Amniotic epithelial cell (primary cell): Measurements from ENCODE around the gene AKAP13.
"Not testable (repeated sequence)": the region's sequence is repeated elsewhere in the genome, so short reads cannot be mapped to it uniquely, and the experiment has no call there.

ENCODE experiments used
- DNase-seq: peaks from one replicate; pipeline ENCODE4 v3.0.0-alpha.2; 2010; ENCODE audit warnings: low read depth

AKAP13 gene

GRCh38 chr15:85348048-85348766 is 32.2 kb upstream of the AKAP13 start:
- not testable (repeated sequence) for DNase-seq

DNA sequence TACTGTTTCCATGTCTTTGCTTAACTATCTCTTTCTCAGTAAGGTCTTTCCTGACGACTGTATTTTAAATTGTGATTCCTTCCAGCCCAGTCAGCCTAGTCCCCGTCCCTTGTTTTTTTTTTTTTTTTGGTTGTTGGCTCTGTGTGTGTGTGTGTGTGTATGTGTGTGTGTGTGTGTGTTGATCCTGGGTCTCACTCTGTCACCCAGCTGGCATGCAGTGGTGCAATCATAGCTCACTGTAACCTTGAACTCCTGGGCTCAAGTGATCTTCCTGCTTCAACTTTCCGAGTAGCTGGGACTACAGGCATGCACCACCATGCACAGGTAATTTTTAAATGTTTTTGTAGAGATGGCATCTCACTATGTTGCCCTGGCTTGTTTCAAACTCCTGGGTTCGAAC is 31.3 kb upstream of the AKAP13 start:
- peak; percentile 47 for DNase-seq

DNA sequence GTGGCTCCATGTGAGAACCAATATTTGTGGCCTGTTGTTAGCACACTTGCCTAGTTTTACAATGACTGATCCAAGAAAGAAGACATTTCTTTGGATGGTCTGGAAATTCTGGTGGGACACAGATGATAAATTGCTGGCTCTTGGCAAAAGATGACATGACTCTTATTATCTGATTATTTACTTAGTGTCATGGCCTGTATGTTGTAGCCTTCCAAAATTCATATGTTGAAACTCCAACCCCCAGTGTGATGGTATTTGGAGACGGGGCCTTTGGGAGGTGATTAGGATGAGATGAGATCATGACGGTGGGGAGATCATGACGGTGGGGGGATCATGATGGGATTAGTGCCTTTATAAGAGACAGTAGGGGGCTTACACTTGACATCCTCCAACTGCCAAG is 30.0 kb upstream of the AKAP13 start:
- no peak for DNase-seq

DNA sequence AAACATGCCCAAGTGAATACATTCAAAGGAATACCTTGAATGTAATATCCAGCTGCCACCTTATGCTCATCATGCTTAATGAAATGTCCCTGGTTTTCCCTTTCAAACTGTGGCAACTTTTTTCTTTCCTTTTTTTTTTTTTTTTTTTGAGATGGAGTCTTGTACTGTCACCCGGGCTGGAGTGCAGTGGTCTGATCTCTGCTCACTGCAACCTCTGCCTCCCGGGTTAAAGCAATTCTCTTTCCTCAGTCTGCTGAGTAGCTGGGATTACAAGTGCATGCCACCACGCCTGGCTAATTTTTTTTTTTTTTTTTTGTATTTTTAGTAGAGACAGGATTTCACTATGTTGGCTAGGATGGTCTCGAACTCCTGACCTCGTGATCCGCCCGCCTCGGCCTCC is 28.9 kb upstream of the AKAP13 start:
- not testable (repeated sequence) for DNase-seq

GRCh38 chr15:85351965-85352364 is 28.4 kb upstream of the AKAP13 start:
- no peak for DNase-seq

- DNase-seq = no peak
Measured at GRCh38 chr15:85353516-85353915, 26.9 kb upstream of the AKAP13 start.

DNA sequence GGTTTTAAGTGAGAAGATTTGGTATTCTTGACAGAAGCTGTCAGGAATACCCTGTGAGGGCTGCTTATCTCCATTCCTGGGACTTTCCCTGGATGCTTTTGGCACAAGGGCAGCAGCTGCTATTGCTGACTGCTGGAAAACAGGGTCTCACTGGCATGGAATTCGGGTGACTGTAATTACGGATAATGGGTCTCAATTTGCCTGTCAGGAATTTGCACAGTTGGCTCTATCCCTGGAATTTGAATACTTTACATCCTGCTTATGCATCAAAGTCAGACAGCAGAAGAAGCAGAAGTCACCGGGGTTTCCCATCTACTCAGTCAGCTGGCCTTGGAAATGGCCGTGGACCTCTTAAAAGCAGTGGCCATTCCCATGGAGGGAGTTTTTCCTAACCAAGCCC is 25.9 kb upstream of the AKAP13 start:
- peak; percentile 56 for DNase-seq

GRCh38 chr15:85354948-85355347 is 25.5 kb upstream of the AKAP13 start:
- no peak for DNase-seq

DNA sequence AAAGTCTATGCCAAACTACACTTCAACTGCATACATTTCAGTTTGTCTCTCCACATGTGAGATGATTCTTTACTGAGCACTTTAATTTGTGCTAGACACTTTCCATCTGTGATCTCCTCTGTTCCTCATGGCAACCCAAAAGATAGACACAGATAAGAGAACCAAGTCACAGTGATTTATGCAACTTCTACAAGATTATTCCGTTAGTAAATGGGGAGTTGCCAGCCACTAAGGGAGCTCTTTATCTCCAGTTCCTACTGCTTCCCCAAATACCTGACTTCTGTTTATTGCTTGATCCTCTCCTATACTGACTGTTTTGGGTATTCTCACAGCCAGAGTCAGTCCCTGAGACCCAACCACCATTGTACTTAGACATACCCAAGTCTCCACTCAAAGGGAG is 24.1 kb upstream of the AKAP13 start:
- DNase-seq = peak; percentile 50

DNA sequence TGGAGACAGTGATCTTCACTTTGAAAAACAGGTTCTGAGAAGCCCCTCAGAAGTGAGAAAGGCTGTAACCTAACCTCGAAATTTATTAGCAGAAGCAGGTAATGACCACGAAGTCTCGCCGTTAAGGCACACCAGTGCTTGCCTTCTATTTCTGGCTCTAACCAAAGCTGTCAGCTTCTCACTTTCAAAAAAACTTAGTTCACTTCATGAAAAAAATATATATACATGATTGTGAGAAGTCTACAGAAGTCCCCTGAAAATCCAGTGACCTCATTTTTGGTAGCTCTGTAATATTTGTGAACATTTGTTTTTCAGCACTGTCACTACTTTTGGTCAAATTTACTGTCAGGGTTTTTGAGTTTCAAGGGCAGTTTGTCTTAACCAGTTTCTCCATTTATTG is 19.1 kb upstream of the AKAP13 start:
- DNase-seq = no peak

DNA sequence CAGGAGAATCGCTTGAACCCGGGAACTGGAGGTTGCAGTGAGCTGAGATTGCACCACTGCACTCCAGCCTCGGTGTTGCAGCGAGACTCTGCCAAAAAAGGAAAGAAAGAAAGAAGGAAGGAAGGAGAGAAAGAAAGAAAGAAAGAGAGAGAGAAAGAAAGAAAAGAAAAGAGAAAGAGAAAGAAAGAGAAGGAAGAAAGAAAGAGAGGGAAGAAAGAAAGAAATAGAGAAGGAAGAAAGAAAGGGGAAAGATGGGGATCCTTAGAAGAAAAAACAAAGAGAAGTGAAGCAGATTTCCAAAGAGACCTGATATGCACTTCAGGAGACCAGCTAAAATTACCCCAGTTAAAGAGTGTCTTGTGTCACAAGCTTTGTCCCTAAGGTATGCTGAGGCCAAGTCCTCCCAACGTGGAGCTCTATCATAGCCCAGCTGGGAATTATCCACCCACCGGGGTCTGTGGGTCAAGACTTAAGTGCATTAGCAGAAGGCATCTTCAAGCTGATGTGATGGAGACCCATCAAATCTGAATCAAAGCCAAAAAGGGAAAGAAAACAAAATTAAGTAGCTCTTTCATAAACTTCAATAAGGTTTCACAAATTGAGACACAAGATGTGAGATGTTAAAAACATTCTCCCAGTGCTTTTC is 17.8 kb upstream of the AKAP13 start:
- no peak for DNase-seq

DNA sequence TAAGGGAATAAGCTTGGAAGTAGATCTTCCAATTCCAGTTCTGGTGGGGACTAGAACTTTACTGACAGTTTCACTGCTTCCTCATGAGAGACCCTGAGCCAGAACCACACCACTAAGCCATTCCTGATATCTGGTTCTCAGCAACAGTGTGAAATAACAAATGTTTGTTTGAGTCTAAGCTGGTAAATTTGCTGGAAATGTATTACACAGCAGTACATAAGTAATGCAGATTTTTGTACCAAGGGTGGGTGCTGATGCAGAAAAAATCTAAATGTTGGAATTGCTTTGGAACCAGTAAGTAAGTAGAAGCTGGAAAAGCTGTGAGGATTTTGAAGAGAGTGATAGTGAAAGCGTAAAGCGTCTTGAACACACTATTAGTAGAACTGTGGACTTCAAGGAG is 14.4 kb upstream of the AKAP13 start:
- no peak for DNase-seq

DNA sequence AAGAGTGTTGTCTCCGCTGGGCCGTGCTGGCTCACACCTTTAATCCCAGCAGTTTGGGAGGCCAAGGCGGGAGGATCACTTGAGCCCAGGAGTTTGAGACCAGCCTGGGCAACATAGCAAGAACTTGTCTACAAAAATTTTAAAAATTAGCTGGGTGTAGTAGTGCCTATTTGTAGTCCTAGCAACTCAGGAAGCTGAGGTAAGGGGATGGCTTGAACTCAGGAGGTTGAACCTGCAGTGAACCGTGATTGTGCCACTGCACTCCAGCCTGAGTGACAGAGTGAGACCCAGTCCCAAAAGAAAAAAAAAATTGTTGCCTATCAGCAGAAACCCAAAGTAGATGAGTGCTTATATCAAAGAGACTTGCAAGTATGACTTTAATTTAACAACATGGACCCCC is 12.7 kb upstream of the AKAP13 start:
- DNase-seq = no peak

- DNase-seq = no peak
Measured at GRCh38 chr15:85374831-85375230, 5.6 kb upstream of the AKAP13 start.

GRCh38 chr15:85377269-85377668 is 3.1 kb upstream of the AKAP13 start:
- no peak for DNase-seq

DNA sequence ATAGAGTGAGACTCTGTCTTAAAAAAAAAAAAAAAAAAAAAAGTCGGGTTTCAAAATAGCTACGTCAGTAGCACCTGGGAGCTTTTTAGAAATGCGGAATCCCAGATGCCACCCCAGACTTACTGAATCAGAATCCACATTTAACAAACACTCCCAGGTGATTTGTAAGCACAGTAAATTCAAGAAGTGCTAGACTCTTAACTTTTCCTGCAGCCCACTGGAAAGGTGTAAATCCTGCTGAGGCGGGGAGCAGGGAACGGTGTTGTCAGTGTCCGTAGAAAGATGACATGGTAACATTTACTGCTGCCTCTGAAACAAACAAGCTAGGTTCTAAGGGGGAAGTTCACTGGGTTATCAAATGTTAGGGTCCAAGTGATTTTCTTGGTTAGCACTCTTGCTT is 2.4 kb upstream of the AKAP13 start:
- no peak for DNase-seq

DNA sequence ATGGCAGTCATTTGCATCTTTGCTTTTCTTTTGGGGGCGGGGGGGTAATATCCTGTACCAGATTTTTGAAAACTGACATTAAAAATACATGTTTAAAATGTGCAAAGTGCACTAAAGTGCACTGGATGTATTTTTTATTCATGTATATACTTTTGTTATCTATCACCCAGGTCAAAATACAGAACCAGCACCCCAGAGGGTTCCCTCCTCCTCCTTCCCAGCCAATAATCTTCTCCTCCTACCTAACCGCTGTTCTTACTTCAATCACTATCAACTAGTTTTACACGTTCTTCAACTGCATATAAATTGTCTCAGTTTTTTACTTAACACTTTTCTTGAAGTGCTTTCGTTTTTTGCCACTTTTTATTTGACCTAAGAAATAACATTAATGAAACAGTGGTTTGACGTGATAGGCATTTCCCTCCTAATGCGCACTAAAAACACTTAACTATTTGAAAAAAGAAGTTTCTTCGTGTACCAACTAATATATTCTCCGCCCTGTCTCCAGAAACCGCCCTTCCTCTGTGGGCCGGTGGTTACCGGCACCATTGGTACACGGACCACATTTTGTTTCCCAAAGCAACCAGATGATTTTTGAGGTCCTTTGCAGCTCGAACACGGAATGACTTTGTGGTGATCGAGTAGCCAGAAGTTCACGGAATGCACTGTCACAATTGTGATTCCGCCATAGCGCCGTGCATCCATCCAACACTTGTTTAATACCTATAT is 836 bp upstream of the AKAP13 start:
- DNase-seq = no peak

DNA sequence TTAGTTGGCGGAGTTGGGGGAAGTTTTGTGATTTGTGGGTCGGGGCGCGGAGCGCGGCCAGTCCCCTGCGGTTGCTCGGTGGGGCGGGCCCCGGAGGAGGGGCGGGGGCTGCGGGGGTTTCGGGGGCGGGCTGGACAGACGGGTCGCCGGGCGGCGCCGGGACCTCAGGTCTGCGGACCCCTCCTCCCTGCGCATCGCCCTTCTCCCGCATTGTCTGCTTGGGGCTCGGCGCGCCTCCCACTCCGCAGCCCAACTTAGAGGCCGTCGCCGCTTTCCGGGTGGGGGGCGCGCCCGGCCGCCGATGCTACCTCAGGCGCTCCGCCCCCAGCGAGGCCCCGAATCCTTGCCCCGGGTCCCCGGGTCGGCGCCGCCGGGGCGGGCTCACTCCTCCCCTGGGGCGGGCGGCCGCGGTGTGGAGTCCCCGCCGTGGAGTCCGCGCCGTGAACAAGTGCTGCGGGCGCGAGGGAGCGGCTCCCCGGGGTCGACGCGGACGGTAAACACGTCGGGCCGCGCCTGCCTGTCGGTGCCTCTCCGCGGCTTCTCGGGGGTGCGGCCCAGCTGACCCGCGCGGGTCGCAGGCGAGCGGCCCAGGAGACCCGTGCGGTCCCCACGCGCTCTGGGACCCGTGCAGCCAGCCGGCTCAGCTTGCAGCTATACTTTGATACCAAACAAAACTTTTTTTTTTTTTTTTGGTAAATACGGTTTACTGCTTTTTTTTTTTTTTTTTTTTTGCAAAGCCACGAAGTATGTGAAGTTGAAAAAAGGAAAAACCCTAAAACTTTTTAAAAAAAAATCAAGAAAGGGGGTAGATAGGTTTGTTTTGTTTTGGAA is 624 bp downstream of the AKAP13 start:
- no peak for DNase-seq

GRCh38 chr15:85381850-85382751 is 1.7 kb downstream of the AKAP13 start:
- peak; percentile 62 for DNase-seq

DNA sequence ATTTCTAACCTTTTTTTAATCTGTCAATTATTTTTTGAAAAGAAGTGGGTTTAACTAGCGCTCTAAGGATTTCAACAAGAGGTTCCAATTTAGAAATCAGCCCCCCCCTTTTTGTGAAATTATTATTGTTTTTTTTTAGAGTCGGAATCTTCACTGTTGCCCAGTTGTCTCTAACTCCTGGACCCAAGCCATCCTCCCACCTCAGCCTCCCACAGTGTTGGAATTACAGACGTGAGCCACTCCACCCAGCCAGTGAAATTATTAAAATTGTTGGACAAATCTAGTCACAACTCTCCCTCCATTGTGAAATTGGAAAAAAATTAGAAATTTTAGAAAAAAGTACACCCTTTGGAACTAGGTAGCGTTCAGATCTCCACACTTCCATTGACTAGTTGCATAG is 2.5 kb downstream of the AKAP13 start:
- no peak for DNase-seq

DNA sequence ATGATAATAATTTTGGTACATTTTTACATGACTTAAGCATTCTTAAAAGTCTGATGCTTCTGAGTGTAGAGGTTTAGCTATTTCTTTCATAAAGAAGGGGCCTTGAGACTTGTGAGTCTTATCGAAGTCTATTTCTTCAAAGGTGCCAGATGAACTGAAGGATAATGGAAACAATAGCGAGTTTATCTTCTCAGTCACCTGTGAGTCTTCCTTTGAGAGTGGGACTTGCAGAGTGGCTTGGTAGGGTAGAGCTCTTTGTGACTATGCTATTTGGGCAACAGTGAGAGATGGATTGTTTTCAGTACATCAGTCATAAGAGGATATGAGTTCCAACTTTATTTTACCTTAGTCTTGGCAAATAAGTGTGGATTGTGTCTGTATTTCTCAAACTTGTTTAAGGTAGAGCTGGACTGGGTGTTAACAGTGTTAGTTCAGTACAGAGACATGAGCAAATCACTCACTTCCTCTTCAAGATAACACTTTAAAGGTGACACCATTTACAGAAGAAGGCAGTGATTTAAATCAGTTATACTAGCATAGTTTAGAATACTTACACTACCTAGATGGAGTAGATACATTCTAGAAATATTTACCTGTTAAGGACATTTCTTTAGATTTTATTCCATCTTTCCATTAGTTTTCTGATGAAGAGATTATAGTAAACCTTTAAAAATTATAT is 3.2 kb downstream of the AKAP13 start:
- DNase-seq = no peak
